OCI-LY1 (cell line): Measurements from ENCODE around the gene SLBP.
A peak's percentile ranks its signal among the peaks of the same experiment; 100 is the strongest.

Experiments
- H2AFZ ChIP-seq: fragments of 200-600 bp; sonication (generic), shearing (Covaris generic); 2 replicates; pipeline ENCODE4 v1.6.0; 2014; ENCODE audit warnings: antibody characterized with exemption, mild to moderate bottlenecking, low read length
- H3F3A ChIP-seq: fragments of 200-600 bp; sonication (generic), shearing (Covaris generic); 2 replicates; pipeline ENCODE4 v1.6.0; 2014; ENCODE audit warnings: mild to moderate bottlenecking, antibody characterized with exemption, low read length, moderate library complexity; ENCODE audit not compliant: insufficient read depth
- H3K27ac ChIP-seq: fragments of 200-600 bp; sonication (generic); 2 replicates; pipeline ENCODE4 v1.5.1; 2014; ENCODE audit warnings: low read length, mixed run types, mild to moderate bottlenecking, low read depth; ENCODE audit not compliant: poor library complexity, severe bottlenecking
- H3K27me3 ChIP-seq: fragments of 200-600 bp; sonication (generic); 2 replicates; pipeline ENCODE4 v1.6.0; 2014; ENCODE audit warnings: antibody characterized with exemption, mild to moderate bottlenecking, low read length, moderate library complexity; ENCODE audit not compliant: insufficient read depth
- H3K36me3 ChIP-seq: fragments of 200-600 bp; sonication (generic); 2 replicates; pipeline ENCODE4 v1.6.1; 2014; ENCODE audit warnings: mild to moderate bottlenecking, antibody characterized with exemption, low read length, moderate library complexity, mixed read lengths; ENCODE audit not compliant: insufficient read depth
- H3K4me1 ChIP-seq: fragments of 200-600 bp; sonication (generic); 2 replicates; pipeline ENCODE4 v1.5.1; 2014; ENCODE audit warnings: mild to moderate bottlenecking, low read length, moderate library complexity; ENCODE audit not compliant: insufficient read depth, severe bottlenecking
- H3K4me2 ChIP-seq: fragments of 200-600 bp; sonication (generic), shearing (Covaris generic); 2 replicates; pipeline ENCODE4 v1.6.1; 2014; ENCODE audit warnings: low read length
- H3K4me3 ChIP-seq: fragments of 200-600 bp; sonication (generic); 2 replicates; pipeline ENCODE4 v1.5.1; 2014; ENCODE audit warnings: low read length, low read depth, mild to moderate bottlenecking, mixed read lengths; ENCODE audit not compliant: poor library complexity, severe bottlenecking
- H3K79me2 ChIP-seq: fragments of 200-600 bp; shearing (Covaris generic); 2 replicates; pipeline ENCODE4 v1.6.1; 2016; ENCODE audit warnings: mixed run types, low read length, mixed read lengths; ENCODE audit not compliant: insufficient read depth
- H3K9ac ChIP-seq: fragments of 200-600 bp; sonication (generic), shearing (Covaris generic); 2 replicates; pipeline ENCODE4 v1.6.1; 2014; ENCODE audit warnings: mild to moderate bottlenecking, low read length, mixed read lengths
- H3K9me2 ChIP-seq: fragments of 200-600 bp; sonication (generic), shearing (Covaris generic); 2 replicates; pipeline ENCODE4 v1.6.1; 2014; ENCODE audit warnings: low read depth, mild to moderate bottlenecking, low read length, mixed read lengths
- H3K9me3 ChIP-seq: fragments of 200-600 bp; shearing (Covaris generic); 2 replicates; pipeline ENCODE4 v1.6.1; 2014; ENCODE audit warnings: low read length, mixed read lengths
- H4K20me1 ChIP-seq: fragments of 200-600 bp; sonication (generic), shearing (Covaris generic); 2 replicates; pipeline ENCODE4 v1.6.0; 2016; ENCODE audit warnings: mild to moderate bottlenecking, low read length; ENCODE audit not compliant: insufficient read depth
- EZH2 ChIP-seq: fragments of 200-600 bp; sonication (generic), shearing (Covaris generic); IDR thresholded peaks from 2 replicates; pipeline ENCODE4 v1.8.0; 2017; ENCODE audit warnings: borderline replicate concordance, mixed run types, mild to moderate bottlenecking, antibody characterized with exemption, low read length, moderate library complexity, mixed read lengths
- TF ChIP-seq, protein P1 (sequence below): fragments of 200-600 bp; sonication (generic), shearing (Covaris generic); IDR thresholded peaks from 2 replicates; pipeline ENCODE4 v1.5.1; 2017; ENCODE audit warnings: mild to moderate bottlenecking, antibody characterized with exemption, low read length, moderate library complexity, mixed read lengths

Gene SLBP

GRCh38 chr4:1711055-1711570 lies 1.0 kb downstream of the SLBP start:
- H2AFZ ChIP-seq, result no peak overlapping the region
- H3K27me3 ChIP-seq, result no peaks in the 10 kb centered on the region
- peaks cover 50% of the 10 kb centered on the region for H3K79me2 ChIP-seq
- H3K4me3 ChIP-seq, result peak overlapping the region; percentile 99
- no peaks in the 10 kb centered on the region for H4K20me1 ChIP-seq
- TF ChIP-seq, protein P1, sequence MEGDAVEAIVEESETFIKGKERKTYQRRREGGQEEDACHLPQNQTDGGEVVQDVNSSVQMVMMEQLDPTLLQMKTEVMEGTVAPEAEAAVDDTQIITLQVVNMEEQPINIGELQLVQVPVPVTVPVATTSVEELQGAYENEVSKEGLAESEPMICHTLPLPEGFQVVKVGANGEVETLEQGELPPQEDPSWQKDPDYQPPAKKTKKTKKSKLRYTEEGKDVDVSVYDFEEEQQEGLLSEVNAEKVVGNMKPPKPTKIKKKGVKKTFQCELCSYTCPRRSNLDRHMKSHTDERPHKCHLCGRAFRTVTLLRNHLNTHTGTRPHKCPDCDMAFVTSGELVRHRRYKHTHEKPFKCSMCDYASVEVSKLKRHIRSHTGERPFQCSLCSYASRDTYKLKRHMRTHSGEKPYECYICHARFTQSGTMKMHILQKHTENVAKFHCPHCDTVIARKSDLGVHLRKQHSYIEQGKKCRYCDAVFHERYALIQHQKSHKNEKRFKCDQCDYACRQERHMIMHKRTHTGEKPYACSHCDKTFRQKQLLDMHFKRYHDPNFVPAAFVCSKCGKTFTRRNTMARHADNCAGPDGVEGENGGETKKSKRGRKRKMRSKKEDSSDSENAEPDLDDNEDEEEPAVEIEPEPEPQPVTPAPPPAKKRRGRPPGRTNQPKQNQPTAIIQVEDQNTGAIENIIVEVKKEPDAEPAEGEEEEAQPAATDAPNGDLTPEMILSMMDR, result no peak
- no peak for TF ChIP-seq EZH2
- peak overlapping the region; percentile 36 for H3K27ac ChIP-seq
- peaks cover 55% of the 10 kb centered on the region for H3K4me1 ChIP-seq
- H3F3A ChIP-seq, result no peaks in the 10 kb centered on the region
- H3K36me3 ChIP-seq, result peaks cover 50% of the 10 kb centered on the region
- H3K9me2 ChIP-seq, result no peaks in the 10 kb centered on the region
- H3K9ac ChIP-seq, result peak overlapping the region; percentile 85
- peak overlapping the region; percentile 89 for H3K4me2 ChIP-seq
- H3K9me3 ChIP-seq, result no peaks in the 10 kb centered on the region

DNA sequence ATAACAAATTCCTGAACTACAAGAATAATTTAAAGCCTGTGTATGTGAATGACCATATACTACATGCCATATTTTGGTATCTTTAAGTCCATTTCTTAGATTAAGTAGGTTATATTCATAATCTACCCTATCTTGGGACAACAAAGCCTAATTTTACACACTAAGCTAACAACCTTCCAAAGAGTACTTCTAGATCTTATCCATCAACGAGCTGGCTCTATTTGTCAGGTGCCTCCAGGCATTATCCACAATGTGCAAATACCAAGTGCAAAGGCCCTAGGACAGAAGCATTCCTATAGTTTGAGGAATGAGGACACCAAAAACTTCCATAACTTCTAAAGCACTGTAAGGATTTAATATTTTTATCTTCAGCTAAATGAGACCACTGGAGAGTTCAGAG lies 3.5 kb downstream of the SLBP start:
- peaks cover 29% of the 10 kb centered on the region for H3K4me1 ChIP-seq
- peaks cover 66% of the 10 kb centered on the region for H3K79me2 ChIP-seq
- no peaks in the 10 kb centered on the region for H4K20me1 ChIP-seq
- peaks cover 70% of the 10 kb centered on the region for H3K36me3 ChIP-seq
- peak overlapping the region; percentile 89 for H3K4me2 ChIP-seq
- H3K9me2 ChIP-seq, result no peaks in the 10 kb centered on the region
- H3K4me3 ChIP-seq, result peak overlapping the region; percentile 99
- TF ChIP-seq EZH2, result no peak
- TF ChIP-seq, protein P1, result no peak
- no peak overlapping the region for H2AFZ ChIP-seq
- H3K27ac ChIP-seq, result no peak overlapping the region
- H3K9me3 ChIP-seq, result no peaks in the 10 kb centered on the region
- H3K27me3 ChIP-seq, result no peaks in the 10 kb centered on the region
- H3K9ac ChIP-seq, result no peak overlapping the region; the same call in 1 of the 2 replicates
- no peaks in the 10 kb centered on the region for H3F3A ChIP-seq

- H3K36me3 ChIP-seq, result peaks cover 85% of the 10 kb centered on the region
These were observed 5.8 kb downstream of the SLBP start for GRCh38 chr4:1706358-1706757.

More at GRCh38 chr4:1706358-1706757, 5.8 kb downstream of the SLBP start:
- peaks cover 29% of the 10 kb centered on the region for H3K4me1 ChIP-seq
- no peaks in the 10 kb centered on the region for H3K27me3 ChIP-seq
- H3K79me2 ChIP-seq, result peaks cover 67% of the 10 kb centered on the region
- no peaks in the 10 kb centered on the region for H3K9me2 ChIP-seq
- no peak for TF ChIP-seq EZH2
- TF ChIP-seq, protein P1, result no peak
- H3K4me2 ChIP-seq, result no peak overlapping the region
- no peaks in the 10 kb centered on the region for H3K9me3 ChIP-seq
- no peaks in the 10 kb centered on the region for H4K20me1 ChIP-seq
- H2AFZ ChIP-seq, result no peak overlapping the region
- no peak overlapping the region for H3K9ac ChIP-seq
- no peaks in the 10 kb centered on the region for H3F3A ChIP-seq
- no peak overlapping the region for H3K27ac ChIP-seq
- no peak overlapping the region for H3K4me3 ChIP-seq
